Testis (tissue), 3 donors: ENCODE measurements around the gene CAMKK2. TPM values are rescaled to one million over a fixed set of nuclear protein-coding genes. Genes with fewer than 3 reads are reported as not detected.

Source experiments
- DNase-seq: peaks from one replicate; pipeline ENCODE4 v3.0.0-alpha.2; 2019
- H3K27ac ChIP-seq, 2 donors: fragments of 200-600 bp; sonication (generic); one replicate each; pipeline ENCODE4 v1.5.1; 2019
- H3K27me3 ChIP-seq: fragments of 200-600 bp; sonication (generic); one replicate; pipeline ENCODE4 v1.5.1; 2019
- H3K36me3 ChIP-seq: fragments of 200-600 bp; sonication (generic); one replicate; pipeline ENCODE4 v1.5.1; 2017; ENCODE audit warnings: low read depth; ENCODE audit errors: missing control alignments
- H3K4me1 ChIP-seq: fragments of 200-600 bp; sonication (generic); one replicate; pipeline ENCODE4 v1.5.1; 2019
- H3K4me3 ChIP-seq, 2 donors: fragments of 200-600 bp; sonication (generic); one replicate each; pipeline ENCODE4 v1.5.1; 2017 to 2019
- H3K9me3 ChIP-seq: fragments of 200-600 bp; sonication (generic); one replicate; pipeline ENCODE4 v1.5.1; 2017
- CTCF ChIP-seq, 3 experiments: fragments of 450-650 bp in 2 of 3; fragments of 200-600 bp in 1 of 3; sonication (generic) in 1 of 3; IDR thresholded peaks; one replicate each; pipeline ENCODE4 v1.5.1; 2016 to 2019; ENCODE audit warnings: antibody characterized with exemption in 3 of 3, mild to moderate bottlenecking in 2 of 3, moderate library complexity in 1 of 3
- POLR2A ChIP-seq: fragments of 450-650 bp; IDR thresholded peaks from one replicate; pipeline ENCODE4 v1.6.1; 2017; ENCODE audit warnings: antibody characterized with exemption, mild to moderate bottlenecking, moderate library complexity
- WGBS, 2 donors: methylation state at CpG; one replicate each; pipeline ENCODE4 v1.1.5; 2018; 5-methylcytosine and 5-hydroxymethylcytosine counted together
- intact Hi-C: fragments of 100-400 bp; cut with DNase I; formaldehyde crosslinking; loops from one replicate; pipeline ENCODE4 v1.15.1; 2023; ENCODE audit warnings: low total_unique reads
- polyA plus RNA-seq: library from polyadenylated mRNA; stranded (reverse); fragments of 350-450 nt; fragmentation: Illumina TruSeq; extraction: RNeasy Lipid Tissue Mini Kit (QIAGEN cat#74804); gene quantifications from one replicate; pipeline ENCODE4 v1.2.3, GENCODE V29; 2014; ENCODE audit warnings: low read depth, low replicate concordance; ENCODE audit not compliant: insufficient read depth
- total RNA-seq, 2 donors: library from RNA; depleted of rRNA; stranded (reverse); fragments of >200 nt; gene quantifications; one replicate each; pipeline ENCODE4 v1.2.3, GENCODE V29; 2016

CAMKK2 gene
- total and polyA plus RNA-seq, 3 donors from 2014 or later: 17.1 to 22.1 (median 21.5) TPM

DNA sequence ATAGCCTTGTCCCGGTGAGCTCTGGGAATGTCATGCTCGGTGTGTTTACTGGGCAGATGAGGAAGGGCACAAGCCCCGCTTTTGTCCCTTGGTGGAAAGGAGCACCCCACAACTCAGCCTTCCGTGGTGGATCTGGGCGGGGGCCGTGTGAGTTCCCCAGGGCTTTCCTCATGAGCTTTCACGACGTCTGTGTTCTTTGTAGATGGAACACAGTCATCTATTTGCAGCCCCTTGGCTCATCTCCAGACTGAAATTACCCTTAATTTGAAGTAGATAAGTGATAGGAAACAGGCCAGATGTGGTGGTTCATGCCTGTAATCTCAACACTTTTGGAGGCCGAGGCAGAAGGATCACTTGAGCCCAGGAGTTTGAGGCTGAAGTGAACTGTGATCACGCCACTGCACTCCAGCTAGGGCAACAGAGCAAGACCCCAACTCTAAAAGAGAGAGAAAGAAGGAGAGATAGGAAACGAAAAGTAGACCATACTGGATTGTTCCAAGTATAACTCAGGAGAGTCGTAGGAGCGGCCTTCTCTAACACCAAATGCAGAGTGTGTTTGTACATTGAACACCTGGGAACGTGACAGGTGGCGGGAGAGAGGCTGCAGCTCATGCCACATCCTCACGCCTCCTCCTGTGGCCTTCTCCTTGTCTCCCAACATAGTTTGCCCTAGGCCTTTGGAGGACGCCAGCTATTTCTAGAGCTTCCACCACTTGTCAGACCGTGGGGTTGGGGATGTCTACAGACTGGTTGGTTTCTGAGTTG, 77.7 kb downstream of the CAMKK2 start:
- no peak for DNase-seq
- intact Hi-C loops: no loop called here
- no peaks in the 10 kb centered on the region for H3K27me3 ChIP-seq
- no peak overlapping the region for H3K27ac ChIP-seq
- H3K4me3 ChIP-seq: no peak overlapping the region
- no peak for TF ChIP-seq CTCF (IDR thresholded peaks at IDR 0.05)
- TF ChIP-seq POLR2A: no peak
- no peaks in the 10 kb centered on the region for H3K4me1 ChIP-seq
- no peaks in the 10 kb centered on the region for H3K9me3 ChIP-seq
- no peaks in the 10 kb centered on the region for H3K36me3 ChIP-seq
- WGBS, 2 donors: 88 to 89% methylated on average over 17 to 18 of the region's 18 CpGs

GRCh38 chr12:121217761-121218160, 78.7 kb downstream of the CAMKK2 start:
- Histone ChIP-seq H3K27ac (no peak overlapping the region), H3K27me3 (no peaks in the 10 kb centered on the region), H3K36me3 (no peaks in the 10 kb centered on the region), H3K4me3 (no peak overlapping the region), H3K9me3 (no peaks in the 10 kb centered on the region), H3K4me1 (no peaks in the 10 kb centered on the region)
- intact Hi-C loops: no loop called here
- no peak for TF ChIP-seq POLR2A
- TF ChIP-seq CTCF (IDR thresholded peaks at IDR 0.05): no peak
- no peak for DNase-seq
- WGBS, 2 donors: 86 to 90% methylated on average over 5 of the region's 5 CpGs

GRCh38 chr12:121217063-121217462, 79.4 kb downstream of the CAMKK2 start:
- TF ChIP-seq POLR2A: no peak
- TF ChIP-seq CTCF (IDR thresholded peaks at IDR 0.05): no peak
- intact Hi-C loops: no loop called here
- Histone ChIP-seq H3K36me3 (no peaks in the 10 kb centered on the region), H3K4me3 (no peak overlapping the region), H3K27ac (no peak overlapping the region), H3K4me1 (no peaks in the 10 kb centered on the region), H3K9me3 (no peaks in the 10 kb centered on the region), H3K27me3 (no peaks in the 10 kb centered on the region)
- WGBS, 2 donors: 78 to 85% methylated on average over 8 of the region's 8 CpGs
- DNase-seq: no peak

GRCh38 chr12:121216102-121216501, 80.4 kb downstream of the CAMKK2 start:
- Histone ChIP-seq H3K4me1 (peaks cover 3% of the 10 kb centered on the region), H3K36me3 (no peaks in the 10 kb centered on the region), H3K27ac (no peak overlapping the region), H3K4me3 (no peak overlapping the region), H3K27me3 (no peaks in the 10 kb centered on the region), H3K9me3 (no peaks in the 10 kb centered on the region)
- DNase-seq: no peak
- TF ChIP-seq CTCF (IDR thresholded peaks at IDR 0.05) (no peak), POLR2A (no peak)
- 90 to 94% methylated on average over 4 of the region's 4 CpGs for WGBS, 2 donors
- intact Hi-C loops: no loop called here
